Heart left ventricle (tissue), 16 donors: Measurements from ENCODE around the gene ZNF217. TPM values are rescaled to one million over a fixed set of nuclear protein-coding genes. Genes with fewer than 3 reads are reported as not detected.

Source experiments
- ATAC-seq, 4 donors: fragments of 200-7000 bp; cut with Tn5 transposase; one replicate each; pipeline ENCODE4 v1.9.1; 2020 to 2022; ENCODE audit warnings: moderate library complexity in 4 of 4, mild to moderate bottlenecking in 3 of 4, moderate number of reproducible peaks in 1 of 4
- DNase-seq, 5 donors: peaks; one replicate each; pipeline ENCODE4 v3.0.0-alpha.2; 2020
- H3K27ac ChIP-seq, 12 donors: fragments of 200-600 bp; sonication (generic) in 4 of 12; one replicate each; pipeline versions ENCODE4 v1.5.0 to v1.8.0; 2016 to 2022; ENCODE audit warnings: mild to moderate bottlenecking in 2 of 12
- H3K27me3 ChIP-seq, 9 donors: fragments of 200-600 bp; sonication (generic) in 2 of 9; one replicate each; pipeline versions ENCODE4 v1.5.1 to v1.8.0; 2016 to 2022; ENCODE audit warnings: mild to moderate bottlenecking in 3 of 9
- H3K36me3 ChIP-seq, 9 donors: fragments of 200-600 bp; sonication (generic) in 2 of 9; one replicate each; pipeline versions ENCODE4 v1.5.0 to v1.8.0; 2018 to 2022; ENCODE audit warnings: mild to moderate bottlenecking in 2 of 9
- H3K4me1 ChIP-seq, 12 donors: fragments of 200-600 bp; sonication (generic) in 4 of 12; one replicate each; pipeline versions ENCODE4 v1.5.0 to v1.8.0; 2016 to 2022; ENCODE audit warnings: mild to moderate bottlenecking in 3 of 12
- H3K4me3 ChIP-seq, 12 donors: fragments of 200-600 bp; sonication (generic) in 4 of 12; one replicate each; pipeline versions ENCODE4 v1.5.0 to v1.8.0; 2017 to 2022; ENCODE audit warnings: mild to moderate bottlenecking in 9 of 12, moderate library complexity in 4 of 12
- H3K9me3 ChIP-seq, 12 donors: fragments of 200-600 bp; sonication (generic) in 4 of 12; one replicate each; pipeline versions ENCODE4 v1.5.0 to v1.8.0; 2016 to 2022; ENCODE audit warnings: mild to moderate bottlenecking in 1 of 12
- POLR2A ChIP-seq, 2 donors: fragments of 450-650 bp; IDR thresholded peaks; one replicate each; pipeline ENCODE4 v1.6.1; 2017; ENCODE audit warnings: antibody characterized with exemption in 2 of 2, mild to moderate bottlenecking in 2 of 2, moderate library complexity in 2 of 2
- WGBS, 4 donors: extraction: QIAGEN DNeasy Blood & Tissue Kit in 2 of 4; methylation state at CpG; one replicate each; pipeline versions ENCODE4 v1.1.5 to v1.1.7; 2013 to 2018; 5-methylcytosine and 5-hydroxymethylcytosine counted together
- intact Hi-C, 10 donors: fragments of 100-400 bp; cut with DNase I; formaldehyde crosslinking; loops; one replicate each; pipeline versions ENCODE4 v1.11.1 to v1.14.2; 2022
- polyA plus RNA-seq, 2 donors: library from polyadenylated mRNA; stranded (reverse); fragments of 200-250 nt; gene quantifications; one replicate each; pipeline ENCODE4 v1.2.3, GENCODE V29; 2013
- total RNA-seq, 9 donors: library from RNA; depleted of rRNA in 2 of 9; stranded (reverse); fragments of >200 nt in 2 of 9; fragmentation: NEBNext Ultra II Directional in 3 of 9; extraction: Animal tissue kit (Norgen Biotek cat#: 25700) in 3 of 9; gene quantifications; one replicate each; pipeline versions ENCODE4 v1.1.0 to v1.2.4, GENCODE V29; 2016 to 2023
- TF ChIP-seq, protein P1 (sequence below), 12 donors: fragments of 200-600 bp; sonication (generic) in 4 of 12; IDR thresholded peaks; one replicate each; pipeline versions ENCODE4 v1.5.0 to v1.8.0; 2018 to 2022; ENCODE audit warnings: antibody characterized with exemption in 12 of 12, mild to moderate bottlenecking in 5 of 12
- donor health status: ischemic (EF 13 %, LVEDD 7.1; RV severe dilation, severe dysfunction).
- donor health status: healthy with polysubstance abuse.
- donor health status: DM: no; HTN: yes; CAD: no.
- donor health status: DM: no; HTN: no; CAD: no.
- donor health status: ischemic (EF 25% LVEDD 6.9; RV normal size, moderate dysfunction).
- donor health status: ischemic (EF 25% LVEDD 5.7; RV mildly dilated, moderate dysfunction).
- donor health status: healthy.
- donor health status: DM: yes; HTN: yes; CAD: no.
- donor health status: ischemic (EF 35%, LVEDD 5.7; RV mildly dilated, moderate dysfunction).
- donor health status: nonischemic (EF 11% LVEDD 7.7; RV severe dilation, severe dysfunction).
- donor health status: DM: yes; HTN: yes; CAD: no.
- donor health status: PGD.
- donor health status: ischemic (EF 29% LVEDD 5.4; RV normal size, mild dysfunction).
- donor health status: nonischemic (EF 23%, LVEDD 6.1; RV moderate dilation, normal function).

Gene ZNF217
- total and polyA plus RNA-seq, 11 donors: 3.7 to 24.1 (median 8.0) TPM

DNA sequence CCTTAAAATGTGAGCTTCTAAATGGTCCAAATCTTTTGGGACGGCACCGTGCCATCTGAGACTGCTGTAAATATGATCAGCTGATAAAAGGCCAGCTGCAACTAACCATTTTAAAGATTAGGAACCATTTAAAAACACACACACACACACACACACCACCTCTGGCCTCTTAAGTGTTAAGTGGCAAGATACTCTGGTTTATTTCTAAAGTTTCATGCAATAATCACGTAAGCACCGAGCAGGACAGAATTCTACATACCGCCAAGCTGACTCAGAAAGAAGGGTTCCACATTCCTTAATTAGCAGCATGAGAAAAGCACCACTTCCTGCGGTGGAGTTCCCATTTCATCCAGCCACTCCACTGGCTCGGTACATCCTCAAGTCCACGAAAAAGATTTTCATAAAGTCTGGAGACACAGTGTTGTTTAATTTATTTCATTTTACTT, 17.8 kb upstream of the ZNF217 start:
- Histone ChIP-seq H3K27ac (peak overlapping the region in 5 of 12 donors; percentile 4 to 96 (median 39)), H3K36me3 (no peaks in the 10 kb centered on the region), H3K4me3 (peak overlapping the region in 2 of 12 donors; percentile 3 to 4), H3K4me1 (peaks cover 0 to 57% (median 4%) of the 10 kb centered on the region in 12 donors), H3K27me3 (no peaks in the 10 kb centered on the region), H3K9me3 (no peaks in the 10 kb centered on the region)
- TF ChIP-seq POLR2A (IDR thresholded peaks at IDR 0.05): no peak
- TF ChIP-seq, protein P1, sequence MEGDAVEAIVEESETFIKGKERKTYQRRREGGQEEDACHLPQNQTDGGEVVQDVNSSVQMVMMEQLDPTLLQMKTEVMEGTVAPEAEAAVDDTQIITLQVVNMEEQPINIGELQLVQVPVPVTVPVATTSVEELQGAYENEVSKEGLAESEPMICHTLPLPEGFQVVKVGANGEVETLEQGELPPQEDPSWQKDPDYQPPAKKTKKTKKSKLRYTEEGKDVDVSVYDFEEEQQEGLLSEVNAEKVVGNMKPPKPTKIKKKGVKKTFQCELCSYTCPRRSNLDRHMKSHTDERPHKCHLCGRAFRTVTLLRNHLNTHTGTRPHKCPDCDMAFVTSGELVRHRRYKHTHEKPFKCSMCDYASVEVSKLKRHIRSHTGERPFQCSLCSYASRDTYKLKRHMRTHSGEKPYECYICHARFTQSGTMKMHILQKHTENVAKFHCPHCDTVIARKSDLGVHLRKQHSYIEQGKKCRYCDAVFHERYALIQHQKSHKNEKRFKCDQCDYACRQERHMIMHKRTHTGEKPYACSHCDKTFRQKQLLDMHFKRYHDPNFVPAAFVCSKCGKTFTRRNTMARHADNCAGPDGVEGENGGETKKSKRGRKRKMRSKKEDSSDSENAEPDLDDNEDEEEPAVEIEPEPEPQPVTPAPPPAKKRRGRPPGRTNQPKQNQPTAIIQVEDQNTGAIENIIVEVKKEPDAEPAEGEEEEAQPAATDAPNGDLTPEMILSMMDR (IDR thresholded peaks at IDR 0.05): no peak
- intact Hi-C loops: no loop called here
- 13 to 18% (median 15%) methylated on average over 8 of the region's 8 CpGs for WGBS, 4 donors
- DNase-seq (peak in 3 of 5 donors; percentile 25 to 41 (median 34)), ATAC-seq (peak; percentile 45 to 83 (median 74))

DNA sequence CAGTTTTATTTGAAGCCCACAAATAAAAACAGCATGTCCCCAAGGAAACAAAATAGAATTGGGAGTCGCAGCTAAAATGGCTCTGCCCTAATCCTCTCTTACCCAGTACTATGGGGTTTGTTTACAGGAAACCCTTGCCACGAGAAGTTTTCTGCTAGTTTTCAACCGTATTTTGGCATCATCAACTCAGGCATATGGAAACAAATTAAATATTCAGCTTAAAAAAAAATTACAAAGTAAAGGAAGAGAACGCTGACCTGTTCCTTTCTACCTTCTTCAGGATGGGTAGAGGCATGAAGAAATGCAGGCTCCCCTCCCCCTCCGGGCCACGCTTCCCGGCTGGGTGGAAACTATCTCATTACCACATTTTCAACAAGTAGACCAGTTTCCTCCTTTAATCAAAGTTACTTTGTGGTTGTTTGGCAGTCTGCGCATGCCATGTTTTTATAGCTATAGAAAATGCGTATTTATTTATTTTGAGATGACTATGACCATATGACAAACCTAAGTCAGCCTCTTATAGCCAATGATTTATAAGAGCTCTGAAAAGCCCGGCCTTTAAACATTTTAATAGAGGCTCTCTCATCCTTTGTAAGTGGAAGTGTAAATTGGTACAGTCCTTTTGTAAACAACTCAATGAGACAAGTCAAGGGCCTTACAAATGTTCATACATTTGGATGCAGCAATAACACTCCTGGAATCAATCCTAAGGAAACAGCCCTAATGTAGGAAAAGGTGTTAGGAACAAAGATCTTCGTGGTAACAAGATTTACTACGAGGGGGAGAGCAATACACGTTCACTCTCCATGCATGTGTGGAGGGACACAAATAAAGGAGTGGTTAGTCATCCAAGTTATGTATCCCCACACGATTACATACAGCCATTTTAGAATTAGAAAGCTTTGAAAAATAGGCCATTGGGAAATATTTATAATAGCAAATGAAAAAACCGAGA, 16.1 kb upstream of the ZNF217 start:
- intact Hi-C loops: loop anchor here in 1 of 10 donors (5.0 kb wide), 1 partner anchor 48 kb away; no protein-coding TSS in a partner anchor
- TF ChIP-seq, protein P1 (IDR thresholded peaks at IDR 0.05): no peak
- no peak for TF ChIP-seq POLR2A (IDR thresholded peaks at IDR 0.05)
- peaks cover 0 to 63% (median 4%) of the 10 kb centered on the region in 12 donors for H3K4me1 ChIP-seq
- H3K27ac ChIP-seq: peak overlapping the region in 10 of 12 donors; percentile 15 to 96 (median 38)
- H3K36me3 ChIP-seq: no peaks in the 10 kb centered on the region
- H3K9me3 ChIP-seq: no peaks in the 10 kb centered on the region
- 64 to 73% (median 67%) methylated on average over 15 of the region's 15 CpGs for WGBS, 4 donors
- H3K4me3 ChIP-seq: peak overlapping the region in 3 of 12 donors; percentile 28 to 50 (median 33)
- ATAC-seq (no peak), DNase-seq (peak in 4 of 5 donors; percentile 26 to 74 (median 44))
- no peaks in the 10 kb centered on the region for H3K27me3 ChIP-seq

DNA sequence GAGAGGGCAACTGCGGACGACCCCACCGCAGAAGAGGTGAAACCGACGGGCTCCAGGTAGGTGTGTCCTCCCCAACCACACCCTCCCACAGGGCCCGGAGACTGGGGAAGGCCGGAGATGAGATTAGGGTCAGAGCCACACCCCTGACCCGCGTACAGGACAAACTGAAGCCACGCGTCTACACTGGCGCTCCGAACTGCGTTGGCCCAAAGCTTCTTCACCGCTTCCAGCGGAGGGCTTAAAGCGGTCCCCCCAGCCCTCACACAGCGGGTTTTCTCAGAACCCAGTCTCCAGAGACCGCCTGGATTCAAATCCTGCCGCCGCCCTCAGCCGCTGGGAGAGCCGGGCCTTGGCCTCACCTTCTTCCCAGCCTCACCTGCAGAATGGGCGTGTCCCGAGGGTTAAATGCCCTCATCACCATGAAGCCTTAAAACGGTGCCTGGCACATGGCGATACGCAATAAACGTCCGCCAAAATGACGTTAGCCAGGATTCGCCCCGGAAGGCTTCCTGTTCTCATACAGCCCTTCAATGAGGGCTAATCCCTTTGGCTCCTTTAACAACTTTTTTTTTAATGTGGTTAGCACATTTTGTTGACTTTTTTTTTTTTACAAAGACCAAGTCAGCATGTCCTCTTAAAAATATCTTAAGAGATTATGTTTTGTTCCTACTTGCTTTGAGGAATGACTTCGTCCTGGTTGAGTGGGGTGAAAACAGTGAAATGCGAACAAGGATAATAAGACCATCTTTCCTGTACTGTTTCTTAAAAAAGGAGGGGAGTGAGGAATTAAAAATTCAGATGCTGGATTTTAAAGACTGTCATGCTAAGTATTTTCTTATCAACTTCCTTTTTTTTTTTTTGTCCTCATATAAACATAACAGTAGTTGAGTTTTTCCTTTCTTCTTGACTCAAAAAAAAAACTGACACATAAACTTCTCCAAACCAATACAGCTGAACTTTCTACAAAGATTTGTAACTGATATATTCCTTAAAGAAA, 15.1 kb upstream of the ZNF217 start:
- intact Hi-C loops: loop anchor here in 1 of 10 donors (5.0 kb wide), 1 partner anchor 49 kb away; no protein-coding TSS in a partner anchor
- DNase-seq: peak in 3 of 5 donors; percentile 23 to 43 (median 33)

More for the DNA sequence above, 15.1 kb upstream of the ZNF217 start:
- H3K4me3 ChIP-seq: peak overlapping the region in 3 of 12 donors; percentile 28 to 50 (median 33)
- TF ChIP-seq, protein P1 (IDR thresholded peaks at IDR 0.05): no peak
- TF ChIP-seq POLR2A (IDR thresholded peaks at IDR 0.05): no peak
- peak overlapping the region; percentile 15 to 96 (median 42) for H3K27ac ChIP-seq
- peaks cover 0 to 60% (median 4%) of the 10 kb centered on the region in 12 donors for H3K4me1 ChIP-seq
- H3K27me3 ChIP-seq: no peaks in the 10 kb centered on the region
- H3K36me3 ChIP-seq: no peaks in the 10 kb centered on the region
- 76 to 86% (median 79%) methylated on average over 35 of the region's 35 CpGs for WGBS, 4 donors
- H3K9me3 ChIP-seq: no peaks in the 10 kb centered on the region
- ATAC-seq: peak in 3 of 4 donors; percentile 13 to 56 (median 29)
